Upper lobe of left lung (tissue), 4 donors: ENCODE data around the gene PDCD5.

Experiments used
- POLR2A ChIP-seq, 4 donors: fragments of 450-650 bp; IDR thresholded peaks; one replicate each; pipeline ENCODE4 v1.5.1; 2016 to 2017; ENCODE audit warnings: antibody characterized with exemption in 4 of 4, mild to moderate bottlenecking in 2 of 4
- TF ChIP-seq, protein P1 (sequence below), 6 experiments: fragments of 450-650 bp in 4 of 6; fragments of 200-600 bp in 2 of 6; sonication (generic) in 2 of 6; IDR thresholded peaks; one replicate each; pipeline ENCODE4 v1.5.1; 2016 to 2019; ENCODE audit warnings: antibody characterized with exemption in 6 of 6

DNA sequence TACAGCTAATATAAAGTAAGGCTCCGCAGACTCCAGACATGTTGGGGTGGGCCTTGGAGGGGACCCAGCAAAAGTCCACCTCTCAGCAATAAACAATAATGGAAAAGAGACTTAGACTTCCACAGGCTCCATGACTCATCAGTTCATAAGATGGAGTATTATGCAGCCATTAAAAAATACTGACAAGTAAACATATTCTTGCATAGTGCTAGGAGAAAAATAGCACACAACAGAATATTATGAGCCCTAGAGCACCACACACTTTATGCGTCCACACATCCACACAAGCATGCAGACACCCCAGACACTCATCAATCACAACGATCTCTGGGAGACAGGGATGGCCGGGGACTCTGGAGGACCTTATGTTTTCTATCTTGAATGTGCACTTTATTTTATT lies 46.0 kb downstream of the PDCD5 start:
- TF ChIP-seq, protein P1, sequence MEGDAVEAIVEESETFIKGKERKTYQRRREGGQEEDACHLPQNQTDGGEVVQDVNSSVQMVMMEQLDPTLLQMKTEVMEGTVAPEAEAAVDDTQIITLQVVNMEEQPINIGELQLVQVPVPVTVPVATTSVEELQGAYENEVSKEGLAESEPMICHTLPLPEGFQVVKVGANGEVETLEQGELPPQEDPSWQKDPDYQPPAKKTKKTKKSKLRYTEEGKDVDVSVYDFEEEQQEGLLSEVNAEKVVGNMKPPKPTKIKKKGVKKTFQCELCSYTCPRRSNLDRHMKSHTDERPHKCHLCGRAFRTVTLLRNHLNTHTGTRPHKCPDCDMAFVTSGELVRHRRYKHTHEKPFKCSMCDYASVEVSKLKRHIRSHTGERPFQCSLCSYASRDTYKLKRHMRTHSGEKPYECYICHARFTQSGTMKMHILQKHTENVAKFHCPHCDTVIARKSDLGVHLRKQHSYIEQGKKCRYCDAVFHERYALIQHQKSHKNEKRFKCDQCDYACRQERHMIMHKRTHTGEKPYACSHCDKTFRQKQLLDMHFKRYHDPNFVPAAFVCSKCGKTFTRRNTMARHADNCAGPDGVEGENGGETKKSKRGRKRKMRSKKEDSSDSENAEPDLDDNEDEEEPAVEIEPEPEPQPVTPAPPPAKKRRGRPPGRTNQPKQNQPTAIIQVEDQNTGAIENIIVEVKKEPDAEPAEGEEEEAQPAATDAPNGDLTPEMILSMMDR (IDR thresholded peaks at IDR 0.05), result no peak
- TF ChIP-seq POLR2A (IDR thresholded peaks at IDR 0.05), result no peak
